Measurements from ENCODE around the gene PASK.

DNA sequence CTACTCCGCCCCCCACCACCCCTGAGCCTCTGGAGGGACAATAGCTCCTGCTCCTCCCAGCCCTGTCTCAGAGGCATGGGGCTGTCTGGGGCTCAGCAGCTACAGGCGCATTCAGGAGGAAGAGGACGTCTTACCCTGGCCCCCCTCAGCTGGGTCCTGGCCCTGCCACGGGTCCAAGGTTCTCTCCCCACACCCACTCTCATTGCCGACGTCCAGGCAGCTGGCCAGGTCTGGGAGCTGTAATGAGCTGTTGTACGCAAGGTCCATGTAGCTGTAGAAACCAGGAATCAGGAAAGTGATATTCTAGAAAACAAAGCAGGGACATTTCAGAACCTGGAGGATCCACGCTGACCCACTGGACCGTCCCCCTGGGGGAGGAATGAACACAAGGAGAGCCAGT lies 13.5 kb downstream of the PASK start:
- TF ChIP-seq, protein P1, sequence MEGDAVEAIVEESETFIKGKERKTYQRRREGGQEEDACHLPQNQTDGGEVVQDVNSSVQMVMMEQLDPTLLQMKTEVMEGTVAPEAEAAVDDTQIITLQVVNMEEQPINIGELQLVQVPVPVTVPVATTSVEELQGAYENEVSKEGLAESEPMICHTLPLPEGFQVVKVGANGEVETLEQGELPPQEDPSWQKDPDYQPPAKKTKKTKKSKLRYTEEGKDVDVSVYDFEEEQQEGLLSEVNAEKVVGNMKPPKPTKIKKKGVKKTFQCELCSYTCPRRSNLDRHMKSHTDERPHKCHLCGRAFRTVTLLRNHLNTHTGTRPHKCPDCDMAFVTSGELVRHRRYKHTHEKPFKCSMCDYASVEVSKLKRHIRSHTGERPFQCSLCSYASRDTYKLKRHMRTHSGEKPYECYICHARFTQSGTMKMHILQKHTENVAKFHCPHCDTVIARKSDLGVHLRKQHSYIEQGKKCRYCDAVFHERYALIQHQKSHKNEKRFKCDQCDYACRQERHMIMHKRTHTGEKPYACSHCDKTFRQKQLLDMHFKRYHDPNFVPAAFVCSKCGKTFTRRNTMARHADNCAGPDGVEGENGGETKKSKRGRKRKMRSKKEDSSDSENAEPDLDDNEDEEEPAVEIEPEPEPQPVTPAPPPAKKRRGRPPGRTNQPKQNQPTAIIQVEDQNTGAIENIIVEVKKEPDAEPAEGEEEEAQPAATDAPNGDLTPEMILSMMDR (IDR thresholded peaks at IDR 0.05; ENCODE audit: poor library complexity): no peak
- no peak for TF ChIP-seq EZH2phosphoT487 (IDR thresholded peaks at IDR 0.05; ENCODE audit: low read depth, severe bottlenecking, unreplicated experiment)

All from hepatocyte (in vitro differentiated cells).